Measurements from ENCODE around the gene GCK.

The GCK gene

GRCh38 chr7:44100458-44101302, 88.6 kb downstream of the GCK start:
- no peak overlapping the region for H3K4me3 ChIP-seq (ENCODE audit: low read depth, low read length)
- DNase-seq (ENCODE audit: low read depth): no peak
- TF ChIP-seq CTCF (IDR thresholded peaks at IDR 0.05; ENCODE audit: low read depth, low read length, missing control alignments): no peak

- no peak for DNase-seq (ENCODE audit: low read depth)
- no peak for TF ChIP-seq CTCF (IDR thresholded peaks at IDR 0.05; ENCODE audit: low read depth, low read length, missing control alignments)
Measured at GRCh38 chr7:44099669-44100068, 89.6 kb downstream of the GCK start.

GRCh38 chr7:44098092-44099068, 90.9 kb downstream of the GCK start:
- no peak overlapping the region for H3K4me3 ChIP-seq (ENCODE audit: low read depth, low read length)
- no peak for TF ChIP-seq CTCF (IDR thresholded peaks at IDR 0.05; ENCODE audit: low read depth, low read length, missing control alignments)
- DNase-seq (ENCODE audit: low read depth): no peak

More at GRCh38 chr7:44099669-44100068, 89.6 kb downstream of the GCK start:
- H3K4me3 ChIP-seq (ENCODE audit: low read depth, low read length): no peak overlapping the region

- H3K4me3 ChIP-seq (ENCODE audit: low read depth, low read length): no peak overlapping the region
- TF ChIP-seq CTCF (IDR thresholded peaks at IDR 0.05; ENCODE audit: low read depth, low read length, missing control alignments): no peak
- no peak for DNase-seq (ENCODE audit: low read depth)
Measured at GRCh38 chr7:44097064-44097932, 91.9 kb downstream of the GCK start.

DNA sequence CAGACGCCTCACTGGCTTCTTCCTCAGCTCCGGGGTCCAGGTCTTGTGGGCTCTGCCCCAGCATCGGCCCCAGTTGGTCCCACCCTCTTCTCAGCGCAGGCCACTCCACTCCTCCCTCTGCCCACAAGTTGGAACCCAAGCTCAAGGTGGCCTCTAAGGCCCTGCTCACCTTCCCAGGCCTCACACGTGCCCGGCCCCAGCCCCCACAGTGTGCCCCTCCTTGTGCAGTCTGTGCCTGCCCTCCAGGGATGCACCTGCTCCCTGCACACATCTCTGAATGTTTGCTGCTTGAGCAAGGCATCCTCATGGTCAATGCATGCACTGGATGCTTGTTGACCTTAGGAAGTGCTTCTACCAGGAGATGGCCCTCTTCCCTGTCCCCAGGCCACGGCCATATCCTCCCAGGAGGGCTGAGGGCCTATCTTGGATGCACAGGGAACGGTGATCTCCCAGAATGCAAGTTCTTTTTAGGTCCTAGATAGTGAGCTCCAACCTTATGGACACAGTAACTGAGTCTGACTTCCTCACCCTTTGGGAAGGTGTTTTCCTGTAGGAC, 92.8 kb downstream of the GCK start:
- no peak overlapping the region for H3K4me3 ChIP-seq (ENCODE audit: low read depth, low read length)
- DNase-seq (ENCODE audit: low read depth): no peak
- no peak for TF ChIP-seq CTCF (IDR thresholded peaks at IDR 0.05; ENCODE audit: low read depth, low read length, missing control alignments)

DNA sequence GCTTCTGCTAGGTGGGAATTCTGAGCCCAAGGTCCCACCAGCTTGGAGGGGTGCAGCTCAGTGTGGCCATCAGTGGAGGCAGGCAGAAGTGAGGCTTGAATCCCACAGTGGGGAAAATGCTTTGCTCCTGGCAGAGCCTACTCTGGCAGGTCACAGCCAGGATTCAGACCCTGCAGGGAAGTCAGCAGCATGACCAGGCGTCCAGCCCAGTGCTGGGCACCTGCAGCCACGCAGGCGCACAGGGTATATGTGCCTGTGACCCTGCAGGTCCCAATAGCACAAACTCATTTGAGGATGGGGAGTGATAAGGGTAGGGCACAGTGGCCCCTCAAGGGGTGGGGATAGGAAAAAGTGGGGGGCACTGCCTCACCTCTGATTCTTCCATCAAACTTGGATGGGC, 93.5 kb downstream of the GCK start:
- TF ChIP-seq CTCF (IDR thresholded peaks at IDR 0.05; ENCODE audit: low read depth, low read length, missing control alignments): no peak
- DNase-seq (ENCODE audit: low read depth): no peak
- no peak overlapping the region for H3K4me3 ChIP-seq (ENCODE audit: low read depth, low read length)

Measured in GM12864 (cell line).